IPS-18c (cell line): ENCODE data around the gene WDR6.

Experiments used
- H3K4me3 ChIP-seq: 2 replicates; pipeline ENCODE4 v1.7.0; 2013; ENCODE audit warnings: low read depth, mild to moderate bottlenecking, low read length, moderate library complexity; ENCODE audit not compliant: insufficient read depth
- H3K9me3 ChIP-seq: one replicate; pipeline ENCODE4 v1.6.1; 2013; ENCODE audit warnings: mild to moderate bottlenecking, low read length, moderate library complexity; ENCODE audit not compliant: control insufficient read depth, insufficient read depth

The WDR6 gene

DNA sequence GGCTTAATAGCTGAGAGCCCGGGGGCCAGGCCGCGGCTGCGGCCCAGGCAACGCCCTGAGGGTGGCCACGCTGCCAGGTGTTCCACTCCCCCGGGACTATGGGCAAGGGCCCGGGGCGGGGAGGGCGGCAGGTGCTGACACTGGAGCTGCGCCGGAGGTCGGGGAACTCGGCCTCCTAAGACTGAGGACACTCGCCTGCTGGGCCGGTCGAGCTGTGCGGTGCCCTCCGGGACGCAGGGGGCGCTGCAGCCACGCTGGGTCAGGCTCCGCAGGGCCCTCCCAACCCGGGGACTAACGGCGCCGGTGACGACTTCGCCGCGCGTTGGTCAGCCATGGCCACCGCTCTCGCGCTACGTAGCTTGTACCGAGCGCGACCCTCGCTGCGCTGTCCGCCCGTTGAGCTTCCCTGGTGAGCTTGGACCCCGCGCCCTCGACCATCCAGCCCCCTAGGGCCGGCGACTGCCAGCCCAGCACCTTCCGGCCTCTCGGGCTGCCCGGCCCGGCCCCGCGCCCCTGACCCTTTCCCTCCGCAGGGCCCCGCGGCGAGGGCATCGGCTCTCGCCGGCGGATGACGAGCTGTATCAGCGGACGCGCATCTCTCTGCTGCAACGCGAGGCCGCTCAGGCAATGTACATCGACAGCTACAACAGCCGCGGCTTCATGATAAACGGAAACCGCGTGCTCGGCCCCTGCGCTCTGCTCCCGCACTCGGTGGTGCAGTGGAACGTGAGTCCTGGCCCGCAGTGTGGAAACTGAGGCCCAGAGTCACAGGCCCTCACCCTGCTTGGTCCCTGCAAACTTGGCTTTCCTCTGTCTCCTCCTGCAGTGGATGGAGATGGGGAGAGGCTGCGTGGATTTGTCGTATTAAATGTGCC is 14.9 kb downstream of the WDR6 start, which contains the start of gene NDUFAF3:
Gene NDUFAF3 (plus strand): TSS at position 309 of the 875 bp plus-strand sequence. CDS start 24 bp downstream, at position 333.
- peak within 1 kb of the TSS; percentile 99 for H3K4me3 ChIP-seq
- no peaks in the 10 kb centered on the region for H3K9me3 ChIP-seq

DNA sequence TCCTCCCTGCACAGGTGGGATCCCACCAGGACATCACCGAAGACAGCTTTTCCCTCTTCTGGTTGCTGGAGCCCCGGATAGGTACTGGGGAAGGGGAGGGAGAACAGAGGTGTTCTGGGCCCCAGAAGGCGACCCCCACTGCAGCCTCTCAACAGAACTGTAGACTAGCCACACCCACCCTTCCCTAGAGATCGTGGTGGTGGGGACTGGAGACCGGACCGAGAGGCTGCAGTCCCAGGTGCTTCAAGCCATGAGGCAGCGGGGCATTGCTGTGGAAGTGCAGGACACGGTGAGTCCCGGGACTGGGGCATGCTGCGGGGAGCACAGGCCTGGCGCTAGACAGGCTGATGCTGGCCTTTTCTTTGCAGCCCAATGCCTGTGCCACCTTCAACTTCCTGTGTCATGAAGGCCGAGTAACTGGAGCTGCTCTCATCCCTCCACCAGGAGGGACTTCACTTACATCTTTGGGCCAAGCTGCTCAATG is 15.5 kb downstream of the WDR6 start:
- peak overlapping the region; percentile 99 for H3K4me3 ChIP-seq

DNA sequence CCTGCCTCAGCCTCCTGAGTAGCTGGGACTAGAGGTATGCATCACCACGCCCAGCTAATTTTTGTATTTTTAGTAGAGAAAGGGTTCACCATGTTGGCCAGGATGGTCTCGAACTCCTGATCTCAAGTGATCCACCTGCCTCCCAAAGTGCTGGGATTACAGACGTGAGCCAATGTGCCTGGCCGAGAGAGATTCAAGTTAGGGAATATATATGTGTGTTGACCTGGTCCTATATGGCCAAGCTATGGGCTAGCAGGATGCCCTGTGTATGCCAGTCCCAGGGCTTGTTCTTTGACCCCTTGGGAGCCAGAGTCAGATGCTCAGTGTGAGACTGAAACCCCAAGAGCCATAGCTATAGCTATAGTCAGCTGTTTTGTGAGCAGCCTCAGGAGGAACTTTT is 16.6 kb downstream of the WDR6 start:
- no peaks in the 10 kb centered on the region for H3K9me3 ChIP-seq
- no peak overlapping the region for H3K4me3 ChIP-seq

More for the DNA sequence above, 15.5 kb downstream of the WDR6 start:
- H3K9me3 ChIP-seq: no peaks in the 10 kb centered on the region

DNA sequence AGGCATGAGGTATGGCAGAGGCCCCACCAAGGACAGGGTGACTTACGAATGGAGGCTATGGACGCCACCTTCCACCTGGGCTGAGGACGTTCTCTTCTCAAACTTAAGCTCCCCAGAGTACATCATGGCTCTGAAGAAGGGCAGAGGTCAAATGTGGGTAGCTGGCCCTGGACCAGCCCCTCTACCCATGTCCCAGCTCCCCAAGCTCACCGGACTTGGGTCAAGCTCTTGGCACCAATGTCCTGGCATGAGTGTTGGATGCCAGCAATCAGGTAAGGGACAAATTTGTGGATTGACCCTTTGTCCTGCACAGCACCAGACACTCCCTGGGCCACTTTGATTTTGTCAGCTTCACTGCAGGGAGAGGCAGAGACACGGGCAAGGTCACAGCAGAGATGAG is 17.3 kb downstream of the WDR6 start:
- no peaks in the 10 kb centered on the region for H3K9me3 ChIP-seq
- H3K4me3 ChIP-seq: no peak overlapping the region

DNA sequence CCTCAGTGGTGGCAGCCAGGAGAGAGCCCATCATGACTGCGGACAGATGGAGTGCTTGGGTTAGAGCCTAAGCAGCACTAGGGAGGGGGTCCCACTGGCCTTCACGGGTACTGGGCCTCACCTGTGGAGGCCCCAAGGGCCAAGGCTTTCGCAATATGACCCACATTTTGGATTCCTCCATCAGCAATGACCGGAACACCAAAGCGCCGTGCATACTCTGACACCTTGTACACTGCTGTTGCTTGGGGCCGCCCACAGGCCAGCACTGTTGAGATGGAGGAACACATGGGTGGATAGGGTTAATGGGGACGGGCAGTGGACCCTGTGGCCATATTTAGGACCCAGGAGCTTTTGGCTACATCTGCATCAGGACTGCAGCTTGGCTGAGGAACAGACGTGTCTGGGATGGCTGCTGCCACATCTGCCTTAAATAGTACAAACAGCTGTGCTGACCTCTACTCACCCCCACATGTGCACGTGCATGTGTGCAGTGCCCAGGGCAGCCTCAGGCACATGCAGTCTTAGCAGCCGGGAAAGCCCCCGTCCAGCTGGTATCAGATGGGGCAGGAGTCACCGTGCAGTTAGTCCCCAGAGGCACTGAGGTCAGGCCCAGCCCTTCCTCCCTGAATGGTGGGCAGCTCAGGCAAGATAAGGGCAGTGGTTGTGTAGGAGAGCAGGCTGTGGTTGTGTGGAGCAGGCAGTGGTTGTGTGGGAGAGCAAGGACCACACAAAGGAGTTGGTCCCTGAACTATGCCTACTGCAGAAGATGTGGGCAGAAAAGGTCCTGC is 18.0 kb downstream of the WDR6 start:
- no peaks in the 10 kb centered on the region for H3K9me3 ChIP-seq
- H3K4me3 ChIP-seq: no peak overlapping the region

DNA sequence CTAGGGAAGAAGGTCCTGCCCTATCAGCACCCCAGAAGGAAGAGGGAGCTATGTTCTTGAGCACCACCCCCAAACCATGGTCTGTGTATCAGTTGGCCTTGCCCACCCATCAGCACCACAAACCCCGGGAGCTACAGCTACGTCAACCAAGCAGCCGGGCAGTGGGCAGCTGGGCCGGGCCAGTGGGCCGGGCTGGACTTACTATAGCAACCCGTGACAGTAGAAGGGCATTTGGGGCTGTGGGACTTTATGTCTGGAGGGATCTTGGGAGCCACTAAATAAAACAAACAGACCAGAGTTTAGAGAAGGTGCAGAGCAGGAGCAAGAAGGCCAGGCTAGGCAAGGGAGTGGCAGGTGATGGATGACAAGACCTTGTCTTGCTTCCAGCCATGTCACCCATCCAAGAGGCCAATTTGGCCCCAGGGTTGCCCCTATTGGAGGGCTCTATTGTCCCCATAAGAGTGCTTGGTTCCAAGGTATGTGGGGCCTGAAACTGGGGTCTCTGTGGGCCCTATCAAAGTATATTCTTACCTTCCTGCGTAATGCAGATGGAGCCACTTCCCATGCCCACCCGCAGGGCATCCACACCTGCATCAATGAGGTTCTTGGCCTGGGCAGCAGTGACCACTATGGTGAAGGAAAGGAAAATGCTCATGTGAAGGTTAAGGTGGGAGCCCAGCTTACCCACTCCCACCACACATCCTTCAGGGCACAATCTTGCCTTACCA is 18.8 kb downstream of the WDR6 start:
- Histone ChIP-seq H3K9me3 (no peaks in the 10 kb centered on the region), H3K4me3 (no peak overlapping the region)

DNA sequence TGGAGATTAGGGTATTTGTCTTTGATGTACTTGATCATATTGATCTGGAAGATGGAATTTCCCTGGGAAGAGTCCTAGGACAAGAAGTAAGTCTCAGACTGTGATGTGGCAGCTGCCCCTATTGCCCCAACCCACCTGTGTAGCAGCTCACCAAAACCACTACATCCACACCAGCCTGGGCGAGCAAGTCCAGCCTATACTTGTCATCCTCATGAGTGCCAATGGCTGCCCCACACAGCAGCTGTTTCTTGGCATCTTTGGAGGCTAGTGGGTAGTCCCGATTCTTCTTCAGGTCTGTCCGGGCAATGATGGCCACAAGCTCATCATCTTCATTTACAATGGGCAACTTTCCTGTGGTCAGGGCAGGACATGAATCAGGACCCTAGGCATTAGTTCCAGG is 19.3 kb downstream of the WDR6 start:
- Histone ChIP-seq H3K9me3 (no peaks in the 10 kb centered on the region), H3K4me3 (no peak overlapping the region)

DNA sequence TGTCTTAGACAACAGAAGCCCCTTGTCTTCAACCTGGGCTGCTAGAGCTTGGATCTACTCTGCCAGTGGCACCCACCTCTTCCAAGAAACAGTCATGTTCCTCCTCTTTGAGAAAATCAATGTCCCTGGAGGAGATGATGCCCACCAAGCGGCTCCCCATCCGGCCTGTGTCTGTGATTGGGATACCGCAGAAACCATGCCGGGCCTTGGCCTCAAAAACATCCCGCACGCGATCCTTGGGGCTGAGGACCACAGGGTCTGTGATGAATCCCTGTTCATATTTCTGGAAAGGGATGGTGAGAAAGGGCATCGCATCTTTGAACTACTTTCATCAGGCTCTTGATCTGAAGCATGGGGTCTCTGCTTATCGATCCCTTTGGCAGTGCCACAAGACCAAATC is 20.4 kb downstream of the WDR6 start:
- Histone ChIP-seq H3K9me3 (no peaks in the 10 kb centered on the region), H3K4me3 (no peak overlapping the region)

DNA sequence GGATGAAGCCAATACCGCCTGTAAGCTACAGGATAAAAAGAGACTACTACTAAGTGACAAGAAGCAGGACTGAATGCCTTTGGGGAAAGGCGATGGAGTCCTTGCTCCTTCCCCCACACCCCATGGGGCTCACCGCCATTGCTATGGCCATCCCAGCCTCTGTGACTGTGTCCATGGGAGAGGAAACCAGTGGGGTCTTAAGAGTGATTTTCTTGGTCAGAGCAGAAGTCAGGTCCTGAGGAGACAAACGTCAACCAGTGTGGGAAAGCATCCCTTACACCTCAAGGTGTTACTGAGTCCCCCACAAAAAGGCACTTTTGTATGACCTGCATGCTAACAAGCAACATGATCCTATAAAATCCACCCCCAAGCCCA is 21.1 kb downstream of the WDR6 start:
- Histone ChIP-seq H3K9me3 (no peaks in the 10 kb centered on the region), H3K4me3 (peak overlapping the region; percentile 74)

DNA sequence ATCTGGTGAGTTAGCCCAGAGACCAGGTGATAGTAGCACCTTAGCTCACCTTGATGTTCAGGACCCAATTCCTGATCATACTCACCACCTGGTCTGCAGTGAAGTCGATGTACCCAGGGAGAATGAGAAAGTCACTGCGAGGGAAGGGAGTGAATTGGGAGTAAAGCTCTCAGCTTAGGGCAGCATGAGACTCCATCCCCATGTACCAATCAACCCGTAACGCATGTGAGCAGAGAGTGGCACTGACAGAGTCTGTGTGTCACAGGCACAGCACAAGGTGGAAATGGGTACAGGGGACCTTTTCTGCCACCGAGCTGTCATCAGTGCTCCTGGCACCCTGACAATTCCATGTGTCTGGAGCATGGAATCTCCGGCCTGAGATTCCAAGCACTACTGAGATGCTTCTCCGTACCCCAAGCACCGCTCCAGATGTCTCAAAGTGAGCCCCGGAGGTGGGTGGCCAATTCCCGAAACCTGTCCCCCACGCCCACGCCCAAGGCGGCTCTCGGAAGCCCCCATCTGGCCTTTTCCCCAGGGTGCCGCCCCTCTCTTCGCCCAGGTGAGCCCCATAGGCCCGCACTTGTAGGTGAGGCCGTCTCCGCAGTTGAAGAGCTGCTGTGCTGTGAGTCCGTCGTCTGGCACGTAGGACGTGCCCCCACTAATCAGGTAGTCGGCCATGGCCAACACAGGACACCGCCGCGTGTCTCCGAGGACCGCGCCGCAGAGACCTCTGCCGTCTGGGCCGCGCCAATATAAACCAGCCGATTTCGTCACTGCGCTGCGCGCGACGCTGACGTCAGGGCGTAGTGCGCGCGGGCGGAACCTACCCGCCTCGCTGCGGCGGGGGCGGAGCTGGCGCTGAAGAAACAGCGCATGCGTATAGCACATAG is 21.7 kb downstream of the WDR6 start, which contains the start of gene IMPDH2:
Gene IMPDH2 (minus strand): TSS at position 726 of the 890 bp plus-strand sequence. CDS start 48 bp downstream, at position 678.
- Histone ChIP-seq H3K4me3 (peak within 1 kb of the TSS; percentile 74), H3K9me3 (no peaks in the 10 kb centered on the region)

DNA sequence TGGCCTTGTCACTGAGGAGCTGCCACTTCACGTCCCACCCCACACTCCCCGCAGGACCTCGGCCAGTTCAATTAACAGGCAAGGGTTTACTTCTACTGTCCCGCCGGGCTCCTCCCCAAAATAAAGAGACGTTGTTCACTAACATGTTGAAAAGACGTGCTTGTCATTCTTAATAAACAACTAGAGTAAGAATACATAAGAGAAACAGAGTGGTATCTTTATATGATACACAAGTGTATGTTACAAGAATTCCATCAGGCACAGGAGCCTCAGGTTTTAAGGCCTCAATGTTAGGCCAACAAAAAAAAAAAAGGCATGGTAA is 22.3 kb downstream of the WDR6 start:
- H3K9me3 ChIP-seq: no peaks in the 10 kb centered on the region
- no peak overlapping the region for H3K4me3 ChIP-seq

DNA sequence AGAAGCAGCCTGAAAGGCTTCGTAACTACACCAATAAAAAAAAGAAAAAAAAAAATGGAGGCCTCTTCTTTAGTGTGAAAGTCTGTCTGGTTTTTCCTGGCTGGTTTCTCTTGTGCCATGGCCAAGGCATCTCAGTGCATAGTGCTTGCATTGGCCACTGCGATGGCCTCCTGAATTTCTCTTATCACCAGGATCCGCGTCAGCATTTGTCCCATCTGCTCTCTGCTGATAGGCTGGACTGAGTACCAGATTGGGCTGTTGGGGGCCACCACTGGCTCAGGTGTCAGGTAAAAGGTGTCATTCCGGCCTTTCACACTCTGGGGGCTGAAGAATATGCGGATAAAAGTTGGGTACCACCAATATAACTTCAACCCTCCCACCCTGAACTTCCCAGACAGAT is 23.1 kb downstream of the WDR6 start:
- Histone ChIP-seq H3K9me3 (no peaks in the 10 kb centered on the region), H3K4me3 (no peak overlapping the region)

DNA sequence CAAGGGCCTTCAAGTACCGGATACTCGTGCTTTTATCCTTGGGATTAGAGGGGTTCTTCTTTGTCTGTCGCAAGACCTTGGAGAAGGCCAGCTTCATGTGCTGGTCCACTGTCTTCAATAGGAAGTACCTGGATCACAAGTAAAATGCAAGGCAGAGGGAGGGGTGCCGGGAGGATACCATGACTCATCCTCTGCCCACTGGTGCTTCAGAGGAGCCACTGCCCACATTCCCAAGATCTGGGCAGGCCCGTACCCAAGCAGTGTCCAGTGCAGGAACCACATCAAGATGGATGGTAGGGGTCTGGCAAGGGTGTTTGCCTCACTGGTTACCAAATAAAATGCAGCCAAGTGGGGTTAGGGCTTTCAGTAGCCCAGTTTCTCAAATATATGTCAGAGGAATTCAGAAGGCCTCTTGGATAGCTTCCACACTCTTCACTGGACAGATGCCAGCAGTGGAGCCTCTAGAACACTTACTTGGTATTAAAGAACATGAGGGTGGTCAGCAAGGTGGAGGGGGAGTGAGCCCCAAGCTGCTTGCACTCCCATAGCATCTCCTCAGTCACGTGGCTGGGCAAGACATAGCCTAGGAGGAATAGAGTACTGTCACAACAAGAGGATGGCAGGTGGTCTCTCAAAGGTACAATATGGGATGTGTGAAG is 25.6 kb downstream of the WDR6 start:
- Histone ChIP-seq H3K9me3 (no peaks in the 10 kb centered on the region), H3K4me3 (no peak overlapping the region)

DNA sequence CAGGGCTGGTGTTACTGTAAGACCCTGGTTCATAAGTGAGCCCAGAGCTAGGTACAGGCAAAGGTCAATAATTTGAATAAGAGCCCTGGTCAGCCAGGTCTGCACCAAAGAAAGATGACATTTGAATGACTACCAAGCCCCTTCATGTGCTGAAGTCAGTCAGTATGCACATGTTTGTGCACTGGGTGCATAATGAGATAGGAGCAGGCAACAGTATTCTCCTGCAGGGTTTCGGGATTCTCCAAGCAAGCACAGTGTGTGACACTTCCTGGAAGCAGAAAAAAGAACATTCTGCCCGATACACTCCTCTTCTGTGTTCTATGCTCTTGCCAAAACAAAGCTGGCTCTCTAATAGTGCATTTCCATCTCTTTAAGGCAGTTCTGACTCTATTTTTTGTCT is 27.5 kb downstream of the WDR6 start:
- H3K4me3 ChIP-seq: no peak overlapping the region
- H3K9me3 ChIP-seq: no peaks in the 10 kb centered on the region

DNA sequence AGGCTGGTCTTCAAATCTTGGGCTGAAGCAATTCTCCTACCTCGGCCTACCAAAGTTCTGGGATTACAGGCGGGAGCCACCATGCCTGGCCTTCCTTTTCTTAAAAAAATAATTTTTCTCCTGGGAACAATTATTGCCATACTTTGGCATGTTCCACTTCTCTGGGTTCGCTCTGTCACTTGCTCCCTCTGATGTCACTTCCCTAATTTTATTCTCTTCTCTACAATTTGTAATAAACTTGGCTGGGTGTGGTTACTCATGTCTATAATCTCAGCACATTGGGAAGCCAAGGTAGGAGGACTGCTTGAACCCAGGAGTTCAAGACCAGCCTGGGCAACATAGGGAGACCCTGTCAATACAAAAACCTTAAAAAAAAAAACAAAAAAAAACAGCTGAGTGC is 28.1 kb downstream of the WDR6 start:
- H3K4me3 ChIP-seq: no peak overlapping the region
- no peaks in the 10 kb centered on the region for H3K9me3 ChIP-seq

DNA sequence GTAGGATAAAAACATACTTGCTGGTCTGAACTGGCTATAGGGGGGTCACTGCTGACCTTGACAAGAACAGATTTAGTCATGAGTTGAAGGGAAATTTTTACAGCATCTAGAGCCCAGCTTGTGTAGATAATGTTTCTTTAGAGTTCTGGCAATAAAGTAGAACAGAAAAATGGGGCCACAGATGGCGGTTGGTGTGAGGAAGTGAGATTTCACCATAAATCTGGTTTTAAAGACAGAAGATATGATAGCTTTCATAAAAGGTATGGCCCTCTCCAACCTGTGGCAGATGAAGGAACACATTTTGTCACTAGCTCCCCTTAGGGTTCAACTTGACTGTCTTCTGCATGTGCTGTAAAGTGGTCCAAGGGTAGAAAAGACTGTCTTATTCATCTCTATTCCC is 46.4 kb downstream of the WDR6 start:
- Histone ChIP-seq H3K4me3 (no peak overlapping the region), H3K9me3 (no peaks in the 10 kb centered on the region)
